HG03565 (cell line): Measurements from ENCODE around the gene IKZF1.

Source experiments
- ATAC-seq: cut with Tn5 transposase; IDR thresholded peaks from one replicate; pipeline ENCODE4 v1.9.1; 2021; ENCODE audit warnings: mild to moderate bottlenecking, moderate library complexity; ENCODE audit not compliant: unreplicated experiment

IKZF1 gene

DNA sequence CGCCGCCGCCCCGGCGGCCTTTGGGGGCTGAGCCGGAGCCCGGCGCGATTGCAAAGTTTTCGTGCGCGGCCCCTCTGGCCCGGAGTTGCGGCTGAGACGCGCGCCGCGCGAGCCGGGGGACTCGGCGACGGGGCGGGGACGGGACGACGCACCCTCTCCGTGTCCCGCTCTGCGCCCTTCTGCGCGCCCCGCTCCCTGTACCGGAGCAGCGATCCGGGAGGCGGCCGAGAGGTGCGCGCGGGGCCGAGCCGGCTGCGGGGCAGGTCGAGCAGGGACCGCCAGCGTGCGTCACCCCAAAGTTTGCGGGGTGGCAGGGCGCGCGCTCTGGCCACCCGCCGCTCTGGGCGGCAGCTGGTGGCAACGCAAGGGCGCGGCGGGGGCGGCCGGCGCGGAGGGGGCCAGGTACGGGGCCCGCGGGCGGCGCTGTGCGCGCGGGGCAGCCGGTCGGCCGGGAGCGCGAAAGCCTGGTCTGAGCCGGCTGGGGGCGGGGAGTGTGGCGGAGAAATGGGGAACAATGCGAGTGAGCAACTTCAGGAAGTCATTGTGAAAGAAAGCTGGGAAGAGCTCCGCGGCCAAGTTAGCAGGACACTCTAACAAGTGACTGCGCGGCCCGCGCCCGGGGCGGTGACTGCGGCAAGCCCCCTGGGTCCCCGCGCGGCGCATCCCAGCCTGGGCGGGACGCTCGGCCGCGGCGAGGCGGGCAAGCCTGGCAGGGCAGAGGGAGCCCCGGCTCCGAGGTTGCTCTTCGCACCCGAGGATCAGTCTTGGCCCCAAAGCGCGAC, at the start of gene IKZF1:
Gene IKZF1, plus strand, starts transcription at position 588 of the 782 bp plus-strand sequence. CDS start 14,346 bp downstream, outside the sequence.
- ATAC-seq, result peak; percentile 20

DNA sequence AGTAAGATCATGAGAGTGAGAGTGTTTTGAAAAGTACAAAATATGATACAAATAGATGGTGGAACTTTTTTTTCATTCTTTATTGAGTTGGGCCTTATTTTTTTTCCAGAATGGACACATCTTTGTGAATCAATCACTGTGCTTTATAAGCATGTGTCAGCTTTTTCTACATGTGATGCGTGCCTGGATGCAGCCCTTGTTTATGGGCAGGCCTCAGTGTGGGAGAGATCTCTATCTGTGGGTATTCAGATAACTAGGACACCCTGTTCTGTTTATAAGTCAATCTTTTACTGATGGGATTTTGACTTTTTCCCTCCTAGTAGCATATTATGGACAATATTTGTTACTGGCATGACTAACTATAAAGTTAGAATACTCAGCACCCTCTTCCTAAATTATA, 42.9 kb upstream of the IKZF1 start:
- ATAC-seq, result no peak

DNA sequence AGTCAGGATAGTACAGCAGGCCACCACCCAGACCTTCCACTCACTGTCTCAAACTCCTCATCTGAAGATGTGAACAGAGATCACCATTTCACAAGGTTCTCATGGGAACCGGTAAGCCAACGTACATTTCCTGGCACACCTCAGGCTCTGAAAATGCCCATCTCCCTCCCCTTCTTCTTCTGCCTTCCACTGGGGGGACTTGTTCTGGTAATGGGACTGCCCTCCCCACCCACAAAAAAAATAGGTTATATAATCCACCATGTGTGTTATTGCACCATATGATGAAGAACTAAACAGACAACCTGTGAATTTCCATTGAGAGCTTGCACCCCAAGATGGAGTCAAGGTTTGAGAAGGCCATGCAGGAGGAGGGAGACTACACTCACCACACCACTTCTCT, 42.1 kb upstream of the IKZF1 start:
- ATAC-seq, result no peak

DNA sequence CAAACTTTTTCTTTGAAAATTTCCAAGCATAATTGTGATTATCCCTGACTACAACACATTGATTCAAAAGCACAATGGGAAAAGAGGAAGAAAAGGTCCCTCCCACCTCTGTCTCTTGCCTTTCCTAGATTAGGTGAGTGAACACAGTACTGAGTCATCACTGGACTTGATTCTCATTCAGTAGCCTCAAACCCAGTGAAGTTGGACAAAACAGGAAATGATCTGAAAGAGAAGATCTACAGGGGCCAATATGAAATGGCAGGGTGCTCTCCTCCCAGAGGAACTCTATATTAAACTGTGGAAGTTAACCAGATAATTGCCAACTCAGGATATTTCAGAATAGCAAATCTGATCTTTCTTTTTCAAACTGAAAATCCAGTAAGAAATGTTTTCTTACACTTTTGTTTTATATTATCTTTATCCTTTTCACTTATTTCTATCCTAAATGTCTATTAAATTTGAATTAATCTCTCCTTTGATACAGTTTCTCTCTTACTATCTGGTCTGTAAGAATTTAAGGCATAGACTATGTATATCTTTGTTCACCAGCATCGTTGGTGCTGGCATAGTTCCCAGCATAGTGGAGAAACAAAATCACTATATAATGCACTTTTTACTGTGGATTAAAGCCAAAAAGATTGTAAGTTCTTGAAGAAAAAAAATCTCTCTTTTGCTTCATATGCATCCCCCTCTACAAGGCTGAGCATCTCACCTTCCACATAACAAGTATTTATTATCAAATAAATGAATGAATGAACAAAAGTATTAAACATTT, 41.4 kb upstream of the IKZF1 start:
- peak; percentile 65 for ATAC-seq

DNA sequence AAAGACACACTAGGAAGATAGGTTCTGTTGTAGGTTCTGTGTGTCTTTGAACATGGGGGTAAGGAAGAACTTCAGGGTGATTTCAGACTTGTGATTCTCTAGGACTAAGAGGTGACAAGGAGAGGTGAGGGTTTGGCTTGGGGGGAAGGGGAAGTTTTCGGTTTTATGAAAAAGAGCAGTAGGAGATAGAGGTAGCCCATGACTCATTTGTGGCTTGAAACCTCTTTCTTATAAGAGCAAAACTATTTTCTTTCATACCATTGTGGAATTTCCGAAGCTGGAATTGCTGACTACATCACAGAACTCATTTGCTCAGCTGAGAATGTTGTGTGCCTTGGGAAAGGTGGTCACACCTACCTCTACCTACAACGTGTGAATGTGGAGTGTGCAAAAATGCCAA, 39.6 kb upstream of the IKZF1 start:
- no peak for ATAC-seq

DNA sequence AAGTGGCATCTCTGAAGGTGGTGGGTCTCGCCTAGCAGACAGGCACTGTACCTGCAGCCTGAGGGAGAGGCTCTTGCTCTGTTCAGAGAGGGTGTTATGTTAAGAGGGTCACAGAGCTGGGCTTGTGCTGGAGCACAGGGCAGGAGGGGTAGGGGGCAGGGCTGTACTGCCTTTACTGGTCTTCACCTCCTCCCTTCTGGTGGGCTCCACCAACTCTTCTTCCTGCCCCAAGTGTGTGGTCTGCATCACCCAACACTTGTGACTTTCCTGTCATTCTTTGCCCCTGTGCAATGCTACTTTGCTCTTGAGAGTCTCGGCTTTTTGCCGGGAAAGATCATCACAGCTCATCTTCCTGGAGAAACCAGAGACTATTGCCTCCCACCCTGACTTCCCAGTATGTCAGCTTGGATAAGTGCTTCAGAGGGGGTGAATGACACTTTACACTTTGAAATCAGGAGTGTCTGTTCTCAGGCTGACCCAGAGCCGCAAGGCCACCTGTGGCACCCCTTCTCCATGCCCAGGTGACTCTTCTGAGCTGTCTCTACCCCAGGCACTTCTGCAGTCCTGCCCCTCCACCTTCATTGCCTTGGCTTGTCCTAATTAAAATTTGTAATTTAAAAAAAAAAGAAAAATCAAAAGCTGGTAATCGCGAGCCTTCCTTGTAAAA, 38.4 kb upstream of the IKZF1 start:
- ATAC-seq, result no peak

DNA sequence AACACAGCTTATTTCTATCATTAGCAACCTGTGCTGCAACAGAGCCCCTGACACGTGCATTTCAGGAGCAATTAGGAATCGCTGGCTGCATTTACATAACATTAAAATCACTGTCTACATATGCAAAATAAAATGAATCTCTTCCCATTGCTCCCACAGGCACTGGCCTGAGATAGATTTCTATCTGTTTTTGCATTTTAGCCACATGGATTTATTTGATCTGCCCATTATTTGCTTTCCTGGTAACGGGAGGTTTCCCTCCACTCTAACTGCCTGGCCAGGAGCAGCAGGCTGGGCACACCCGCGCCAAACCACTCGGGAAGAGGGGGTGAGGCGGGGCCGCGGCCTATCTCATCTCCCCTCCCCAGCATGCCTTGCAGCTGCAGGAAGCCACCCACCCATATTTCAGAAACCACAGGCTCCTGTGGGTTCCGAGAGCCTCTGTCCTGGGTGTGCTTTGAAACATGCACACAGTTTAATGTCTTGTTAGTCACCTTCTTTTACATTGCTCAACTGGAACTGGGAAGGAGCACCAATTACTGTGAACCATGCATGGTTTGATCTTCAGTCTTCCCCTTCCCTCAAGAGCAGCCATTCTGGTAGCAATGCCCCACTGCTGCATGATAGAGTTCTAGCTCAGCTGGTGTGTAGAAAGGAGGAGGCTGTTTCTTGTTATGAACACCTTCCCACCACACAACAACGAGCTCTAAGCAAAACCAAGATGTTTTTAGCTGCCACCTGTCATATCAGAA, 37.7 kb upstream of the IKZF1 start:
- ATAC-seq, result peak; percentile 48

DNA sequence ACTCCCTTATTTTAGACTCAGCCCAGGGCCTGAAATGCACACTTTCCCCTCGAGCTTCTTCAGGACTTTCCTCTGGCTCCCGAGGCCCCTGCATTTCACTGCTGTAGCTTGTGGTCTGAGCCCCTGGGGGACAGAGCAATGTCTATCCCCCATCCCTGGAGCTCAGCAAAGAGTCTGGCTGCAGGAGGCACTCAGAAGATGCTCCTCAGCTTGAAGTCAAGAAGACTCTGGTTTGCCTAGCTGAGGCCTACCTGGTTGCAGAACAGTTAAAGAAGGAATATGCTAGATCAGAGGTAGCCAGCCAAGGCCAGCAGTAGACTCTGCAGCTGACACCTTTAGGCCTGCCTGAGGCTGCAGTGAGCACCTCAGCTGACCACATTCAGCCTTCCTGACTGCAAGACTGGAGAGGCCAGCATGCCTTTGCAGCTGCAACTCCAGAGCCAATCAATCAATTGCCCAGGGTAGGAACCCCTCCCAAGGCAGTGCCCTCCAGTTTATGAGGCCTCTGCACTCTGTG, 36.9 kb upstream of the IKZF1 start:
- no peak for ATAC-seq

DNA sequence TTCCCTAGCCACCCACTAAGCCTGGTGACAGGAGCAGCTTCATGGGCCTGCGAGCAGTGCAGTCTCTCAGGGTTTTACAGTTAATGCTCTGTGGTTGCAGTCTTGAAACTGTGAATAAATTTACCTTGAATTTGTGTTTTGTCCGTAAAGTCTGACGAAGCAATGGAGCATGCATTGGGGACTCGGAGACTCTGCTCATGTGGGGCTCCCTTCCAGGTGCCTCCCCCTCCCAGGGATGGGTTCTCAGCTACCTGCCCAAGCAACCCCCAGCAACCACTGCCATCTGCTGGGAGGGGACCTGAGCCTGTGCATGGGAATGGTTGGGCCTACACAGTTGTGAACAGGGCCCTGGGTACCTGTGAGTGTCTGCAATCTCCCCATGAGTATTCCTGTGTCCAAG, 36.3 kb upstream of the IKZF1 start:
- no peak for ATAC-seq

DNA sequence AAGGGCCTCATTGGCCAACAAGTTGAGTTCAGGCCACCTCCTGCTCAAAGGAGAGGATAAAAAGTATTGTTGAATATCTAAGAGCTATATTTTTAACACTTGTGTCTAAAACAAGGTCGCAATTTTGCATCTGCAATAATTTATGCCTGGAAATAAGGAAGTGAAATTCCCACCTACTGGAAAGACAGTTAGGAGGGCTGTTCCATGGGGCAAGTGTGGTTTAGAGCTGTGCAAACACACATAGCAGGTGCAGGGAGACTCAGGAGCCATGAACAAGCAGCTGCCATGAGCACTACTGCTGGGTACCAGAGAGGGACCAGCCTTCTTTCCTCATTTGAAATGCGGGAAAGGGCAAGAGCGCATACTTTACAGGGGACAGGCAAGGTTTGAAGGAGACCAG, 35.5 kb upstream of the IKZF1 start:
- no peak for ATAC-seq

DNA sequence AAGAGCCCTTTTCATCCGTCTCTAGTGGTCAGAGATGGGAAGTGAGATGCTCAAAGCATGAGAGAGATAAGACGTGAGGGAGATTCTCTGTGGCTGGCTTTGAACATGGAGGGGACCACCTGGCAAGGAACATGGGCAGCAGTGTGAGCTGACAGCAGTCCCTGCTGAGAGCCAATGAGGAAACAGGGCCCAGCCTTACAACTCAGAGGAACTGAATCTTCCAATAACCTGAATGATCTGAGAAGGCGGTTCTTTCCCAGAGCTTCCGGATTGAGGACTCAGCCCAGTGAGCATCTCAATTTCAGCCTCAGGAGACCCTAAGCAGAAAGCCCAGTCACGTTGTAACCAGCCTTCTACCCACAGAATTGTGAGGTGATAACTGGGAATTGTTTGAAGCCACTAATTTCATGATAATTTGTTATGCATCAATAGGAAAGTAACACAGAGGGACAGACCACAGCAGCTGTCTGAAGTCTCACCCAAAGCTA, 33.9 kb upstream of the IKZF1 start:
- no peak for ATAC-seq

DNA sequence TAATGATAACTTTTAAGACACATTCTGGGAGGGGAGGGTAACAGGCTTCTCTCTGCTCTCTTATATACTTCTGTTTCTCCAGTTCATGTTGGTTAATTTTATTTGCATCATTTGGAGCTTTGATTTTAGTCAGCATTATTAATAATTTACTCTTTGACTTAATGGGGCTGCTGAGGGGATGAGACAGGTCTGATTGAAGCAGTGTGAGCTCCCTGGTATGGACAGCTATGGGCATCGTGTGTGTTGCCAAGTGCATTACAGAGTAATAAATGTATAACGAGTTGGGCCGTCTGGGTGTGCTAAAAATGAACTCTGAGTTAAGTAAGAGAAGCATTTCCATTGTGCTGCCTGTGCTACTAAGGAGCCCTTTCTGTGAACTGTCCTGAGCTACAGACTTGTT, 31.7 kb upstream of the IKZF1 start:
- no peak for ATAC-seq

DNA sequence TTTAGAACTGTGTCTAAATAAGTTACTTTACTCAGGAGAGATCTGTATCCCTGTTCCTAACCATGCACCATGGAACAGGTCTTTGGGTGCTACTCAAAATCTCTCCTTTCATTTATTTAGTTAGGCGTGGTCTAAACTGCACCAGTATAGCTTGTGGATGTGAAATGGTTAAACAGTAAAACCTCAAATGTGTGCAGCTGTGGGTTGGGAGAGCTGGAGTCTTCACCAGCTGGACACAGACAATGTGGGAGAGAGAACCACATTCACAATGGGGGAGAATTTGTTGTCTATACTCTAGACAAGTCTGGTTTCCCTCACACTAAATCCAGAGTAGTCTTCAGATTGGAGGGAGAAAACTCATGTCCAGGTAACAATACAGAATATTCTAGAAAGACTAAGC, 31.2 kb upstream of the IKZF1 start:
- ATAC-seq, result no peak

DNA sequence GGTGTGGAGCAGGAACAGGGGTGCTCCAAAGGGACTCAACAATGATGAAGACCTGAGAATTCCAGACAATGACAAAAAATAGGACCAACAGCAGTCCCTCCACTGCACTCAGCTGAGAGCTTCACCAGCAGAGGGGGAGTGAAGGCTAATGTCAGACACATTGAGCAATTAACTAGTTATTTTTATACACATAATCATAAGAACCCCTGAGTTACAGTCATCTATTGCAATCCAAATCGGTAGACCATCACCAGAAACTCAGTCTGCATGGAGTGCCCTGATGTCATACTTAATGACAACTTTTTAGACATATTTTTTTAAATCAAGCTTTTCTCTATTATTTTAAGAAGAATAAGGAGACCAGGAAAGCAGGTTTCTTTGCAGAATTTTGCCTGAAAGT, 30.6 kb upstream of the IKZF1 start:
- no peak for ATAC-seq

DNA sequence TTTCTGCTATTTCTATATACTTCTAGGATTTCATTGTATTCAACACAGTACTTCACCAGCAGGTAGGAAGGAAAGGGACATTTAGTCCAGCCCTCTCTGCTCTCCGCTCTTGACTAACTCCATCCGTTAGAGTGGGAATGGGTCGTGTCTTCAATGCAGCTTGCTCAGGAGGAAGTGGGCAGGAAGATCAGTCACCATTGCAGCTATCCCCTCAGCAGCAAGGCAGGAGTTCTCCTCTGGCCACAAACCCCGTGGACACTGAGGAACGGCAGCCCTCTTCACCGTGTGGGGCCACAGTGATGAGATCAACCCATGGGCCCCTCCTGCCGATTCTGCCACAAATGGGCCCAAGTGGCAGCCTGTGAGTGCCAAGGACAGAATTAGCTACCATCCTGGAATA, 30.2 kb upstream of the IKZF1 start:
- no peak for ATAC-seq

DNA sequence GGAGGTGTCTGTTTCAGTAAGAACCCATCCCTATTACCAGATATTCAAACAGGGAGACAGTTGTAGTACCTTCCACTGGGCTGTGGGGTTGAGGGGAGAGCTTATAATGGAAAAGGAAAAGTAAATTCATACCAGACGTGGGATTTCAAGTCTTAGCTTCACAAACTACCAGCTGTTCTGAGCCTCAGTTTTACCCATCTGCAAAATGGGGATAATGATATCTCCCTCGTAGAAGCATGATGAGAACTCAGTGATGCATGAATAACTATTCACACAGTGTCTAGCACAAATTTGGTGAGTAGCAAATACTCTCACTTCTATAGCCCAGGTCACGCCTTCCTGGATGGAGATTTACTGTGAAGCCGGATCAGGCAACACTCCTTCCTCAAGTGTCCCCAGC, 29.1 kb upstream of the IKZF1 start:
- no peak for ATAC-seq

DNA sequence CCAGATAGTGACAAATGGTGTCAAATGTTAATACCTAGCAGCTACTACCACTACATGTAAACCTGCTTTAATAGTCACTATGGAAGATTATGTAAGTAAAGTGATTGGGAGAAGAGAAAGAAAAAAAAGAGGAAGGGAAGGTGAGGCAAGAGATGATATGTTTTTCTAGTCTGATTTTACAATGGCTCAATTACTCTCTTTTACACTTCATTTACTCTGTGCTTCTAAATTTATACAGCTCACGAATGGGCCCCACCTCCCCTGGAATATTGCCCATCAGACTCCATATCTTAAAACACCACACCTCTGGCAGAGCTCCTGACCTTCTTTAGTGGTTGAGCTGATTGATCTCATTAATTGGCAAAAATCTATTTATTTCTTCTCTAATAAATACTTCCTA, 28.0 kb upstream of the IKZF1 start:
- no peak for ATAC-seq

DNA sequence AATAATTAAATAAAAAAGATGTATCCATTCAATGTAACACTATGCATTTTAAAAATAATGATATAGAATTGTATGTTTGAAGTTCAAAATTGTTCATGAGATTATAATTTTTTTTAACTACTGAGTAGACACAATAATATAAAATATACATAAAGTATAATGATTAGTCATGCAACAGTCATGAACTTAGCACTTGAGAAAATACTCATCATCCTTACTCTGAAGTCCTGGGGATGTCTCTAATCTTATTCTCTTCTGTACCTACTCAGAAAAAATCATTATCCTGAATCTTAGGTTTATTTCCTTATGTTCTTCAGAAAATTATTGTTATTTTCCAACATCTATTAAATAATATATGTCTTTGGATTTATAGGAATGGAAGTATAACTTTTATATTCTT, 26.4 kb upstream of the IKZF1 start:
- no peak for ATAC-seq

DNA sequence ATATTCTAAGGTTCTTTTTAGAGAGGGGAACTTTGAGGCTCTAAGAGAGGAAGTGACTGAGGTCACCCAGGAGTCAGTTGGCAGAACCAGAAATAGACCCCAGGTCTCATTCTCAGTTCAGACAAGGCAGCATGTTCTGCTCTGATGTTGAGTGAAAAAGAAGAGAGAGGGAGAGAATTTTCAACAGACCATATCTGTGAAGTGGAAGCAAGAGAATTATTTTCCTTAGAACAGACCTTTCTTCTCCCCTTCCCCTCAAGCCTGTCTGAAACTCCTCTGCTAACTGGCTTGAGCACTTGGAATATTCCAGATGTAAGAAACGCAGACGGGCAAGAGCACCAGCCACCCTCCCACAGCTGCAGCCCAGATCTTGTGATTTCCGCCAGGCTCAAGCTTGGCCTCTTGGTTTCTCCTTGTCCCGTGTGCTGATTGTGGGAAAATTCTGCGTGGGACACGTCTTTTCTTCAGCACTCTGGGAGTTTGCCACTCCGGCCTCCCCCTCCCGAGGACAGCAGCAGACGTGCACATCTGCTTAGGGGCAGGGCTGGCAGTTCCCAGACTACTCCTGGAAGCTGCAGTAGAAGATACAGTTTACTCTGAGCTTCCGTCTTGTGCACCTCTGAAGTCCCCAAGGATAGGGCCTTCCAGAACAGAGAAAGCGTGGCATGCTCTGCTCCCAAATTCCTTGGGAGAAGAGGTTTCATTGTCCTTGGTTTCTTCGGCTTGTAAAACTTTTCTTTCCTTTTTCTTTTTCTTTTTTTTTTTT, 22.7 kb upstream of the IKZF1 start:
- peak; percentile 92 for ATAC-seq
